Lower leg skin (tissue), 4 donors: ENCODE data around the gene PLD3. TPM values are rescaled to one million over a fixed set of nuclear protein-coding genes. Genes with fewer than 3 reads are reported as not detected.
A peak's percentile ranks its signal among the peaks of the same experiment; 100 is the strongest.

Experiments used
- DNase-seq, 2 donors: peaks; one replicate each; pipeline ENCODE4 v3.0.0-alpha.2; 2019; ENCODE audit warnings: low spot score in 2 of 2
- H3K4me3 ChIP-seq: fragments of 200-600 bp; sonication (generic); 2 replicates; pipeline ENCODE4 v1.5.1; 2017; ENCODE audit warnings: mild to moderate bottlenecking, low read depth; ENCODE audit not compliant: poor library complexity, severe bottlenecking
- CTCF ChIP-seq, 3 donors: fragments of 450-650 bp; IDR thresholded peaks; one replicate each; pipeline ENCODE4 v1.5.1; 2016; ENCODE audit warnings: antibody characterized with exemption in 3 of 3, mild to moderate bottlenecking in 3 of 3, moderate library complexity in 2 of 3
- POLR2A ChIP-seq, 2 donors: fragments of 450-650 bp; IDR thresholded peaks; one replicate each; pipeline ENCODE4 v1.6.1; 2016 to 2017; ENCODE audit warnings: antibody characterized with exemption in 2 of 2, mild to moderate bottlenecking in 1 of 2, moderate library complexity in 1 of 2
- WGBS, 2 donors: methylation state at CpG; one replicate each; pipeline ENCODE4 v1.1.5; 2018; 5-methylcytosine and 5-hydroxymethylcytosine counted together
- intact Hi-C: fragments of 100-400 bp; cut with DNase I; formaldehyde crosslinking; loops from one replicate; pipeline ENCODE4 v1.15.0; 2023; ENCODE audit warnings: low total_unique reads
- total RNA-seq, 4 donors: library from RNA; depleted of rRNA; stranded (reverse); fragments of >200 nt; gene quantifications; one replicate each; pipeline ENCODE4 v1.1.0, GENCODE V29; 2016

The PLD3 gene
- total RNA-seq, 4 donors from 2014 or later: 188 to 287 (median 256) TPM

GRCh38 chr19:40360708-40361241 lies 12.3 kb downstream of the PLD3 start:
- no peak for TF ChIP-seq CTCF (IDR thresholded peaks at IDR 0.05)
- no peak for TF ChIP-seq POLR2A (IDR thresholded peaks at IDR 0.05)
- intact Hi-C loops: no loop called here
- WGBS, 2 donors: 86% methylated on average over 12 of the region's 12 CpGs
- H3K4me3 ChIP-seq: no peak overlapping the region
- DNase-seq: peak in 1 of 2 donors; percentile 38

GRCh38 chr19:40362160-40362559 lies 13.7 kb downstream of the PLD3 start:
- intact Hi-C loops: no loop called here
- H3K4me3 ChIP-seq: no peak overlapping the region
- TF ChIP-seq POLR2A (IDR thresholded peaks at IDR 0.05) (no peak), CTCF (IDR thresholded peaks at IDR 0.05) (no peak)
- 83 to 93% methylated on average over 3 of the region's 3 CpGs for WGBS, 2 donors
- no peak for DNase-seq

GRCh38 chr19:40363069-40363468 lies 14.6 kb downstream of the PLD3 start:
- 79% methylated on average over 5 of the region's 5 CpGs for WGBS, 2 donors
- no peak overlapping the region for H3K4me3 ChIP-seq
- intact Hi-C loops: no loop called here
- no peak for TF ChIP-seq CTCF (IDR thresholded peaks at IDR 0.05)
- no peak for TF ChIP-seq POLR2A (IDR thresholded peaks at IDR 0.05)
- DNase-seq: no peak

DNA sequence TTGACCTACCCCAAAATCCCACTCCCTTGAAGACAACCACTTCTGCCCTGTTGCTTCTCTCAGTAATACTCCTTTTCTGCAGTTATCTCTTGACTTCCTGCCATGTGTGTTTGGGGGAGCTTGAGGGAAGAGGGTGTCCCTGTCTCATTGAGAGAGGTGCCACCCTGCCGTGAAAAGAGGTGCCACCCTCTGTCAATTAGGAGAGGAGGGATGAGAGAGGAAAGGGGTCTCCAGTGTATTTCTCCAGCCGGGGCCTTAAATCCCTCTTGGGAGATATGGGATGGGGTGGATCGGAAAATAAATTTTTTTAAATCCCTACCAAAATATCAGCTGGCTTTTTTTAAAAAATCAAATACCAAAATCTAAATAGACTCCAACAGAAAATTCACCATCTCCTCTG lies 16.5 kb downstream of the PLD3 start:
- DNase-seq: no peak
- no peak for TF ChIP-seq POLR2A (IDR thresholded peaks at IDR 0.05)
- no peak for TF ChIP-seq CTCF (IDR thresholded peaks at IDR 0.05)
- intact Hi-C loops: no loop called here
- H3K4me3 ChIP-seq: no peak overlapping the region
- 57 to 61% methylated on average over 3 of the region's 3 CpGs for WGBS, 2 donors

GRCh38 chr19:40365613-40366401 lies 17.3 kb downstream of the PLD3 start:
- intact Hi-C loops: no loop called here
- peak; percentile 35 to 91 for DNase-seq
- WGBS, 2 donors: 23 to 30% methylated on average over 27 to 28 of the region's 28 CpGs
- H3K4me3 ChIP-seq: no peak overlapping the region
- TF ChIP-seq CTCF (IDR thresholded peaks at IDR 0.05) (no peak), POLR2A (IDR thresholded peaks at IDR 0.05) (no peak)
